ENCODE data around the gene DEFB121.
"Not testable (repeated sequence)": the region's sequence is repeated elsewhere in the genome, so short reads cannot be mapped to it uniquely, and the experiment has no call there.

DEFB121 gene, protein sequence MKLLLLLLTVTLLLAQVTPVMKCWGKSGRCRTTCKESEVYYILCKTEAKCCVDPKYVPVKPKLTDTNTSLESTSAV

DNA sequence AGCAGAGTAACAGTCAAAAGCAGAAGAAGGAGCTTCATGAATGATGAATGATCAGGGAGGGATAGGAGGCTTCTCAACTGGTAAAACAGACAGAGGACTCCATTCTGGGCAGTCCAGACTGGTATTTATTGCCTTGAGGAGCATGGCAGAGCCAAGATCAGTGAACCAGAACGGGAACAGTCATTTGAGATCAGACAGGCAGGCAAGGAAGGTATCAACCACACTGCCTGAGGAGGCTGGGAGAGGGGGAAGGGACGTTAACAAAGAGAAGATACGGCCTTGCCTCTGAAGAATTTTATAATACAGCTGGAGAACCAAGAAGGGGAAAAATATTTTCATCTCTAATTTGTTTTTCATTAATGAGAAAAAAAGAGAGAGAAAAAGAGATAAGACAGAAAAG, at the start of gene DEFB121:
DEFB121 (minus strand) TSS at position 101 of the 400 bp plus-strand sequence; CDS start at position 38, 63 bp downstream.
- DNase-seq, result no peak

DNA sequence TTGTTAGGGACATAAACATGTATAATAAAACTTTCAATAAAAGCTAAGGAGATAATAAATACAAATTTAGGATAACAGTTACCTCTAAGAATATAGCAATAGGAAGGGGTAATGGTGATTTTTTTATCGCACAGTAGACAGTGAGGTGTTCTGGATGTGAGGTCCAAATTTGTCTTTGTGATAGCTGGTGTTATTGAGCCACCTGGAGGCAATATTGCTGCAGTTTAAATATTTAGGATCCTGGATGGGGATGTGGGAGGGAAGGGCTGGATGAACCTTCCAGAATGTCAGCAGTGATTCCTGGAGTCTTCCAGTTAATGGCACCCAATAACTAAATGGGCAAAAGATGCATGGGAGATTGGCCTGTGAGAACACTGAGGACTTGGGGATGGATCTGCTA, 48.3 kb upstream of the DEFB121 start:
- DNase-seq, result no peak

- DNase-seq, result no peak
Measured at GRCh38 chr20:31452575-31452974, 46.6 kb upstream of the DEFB121 start.

DNA sequence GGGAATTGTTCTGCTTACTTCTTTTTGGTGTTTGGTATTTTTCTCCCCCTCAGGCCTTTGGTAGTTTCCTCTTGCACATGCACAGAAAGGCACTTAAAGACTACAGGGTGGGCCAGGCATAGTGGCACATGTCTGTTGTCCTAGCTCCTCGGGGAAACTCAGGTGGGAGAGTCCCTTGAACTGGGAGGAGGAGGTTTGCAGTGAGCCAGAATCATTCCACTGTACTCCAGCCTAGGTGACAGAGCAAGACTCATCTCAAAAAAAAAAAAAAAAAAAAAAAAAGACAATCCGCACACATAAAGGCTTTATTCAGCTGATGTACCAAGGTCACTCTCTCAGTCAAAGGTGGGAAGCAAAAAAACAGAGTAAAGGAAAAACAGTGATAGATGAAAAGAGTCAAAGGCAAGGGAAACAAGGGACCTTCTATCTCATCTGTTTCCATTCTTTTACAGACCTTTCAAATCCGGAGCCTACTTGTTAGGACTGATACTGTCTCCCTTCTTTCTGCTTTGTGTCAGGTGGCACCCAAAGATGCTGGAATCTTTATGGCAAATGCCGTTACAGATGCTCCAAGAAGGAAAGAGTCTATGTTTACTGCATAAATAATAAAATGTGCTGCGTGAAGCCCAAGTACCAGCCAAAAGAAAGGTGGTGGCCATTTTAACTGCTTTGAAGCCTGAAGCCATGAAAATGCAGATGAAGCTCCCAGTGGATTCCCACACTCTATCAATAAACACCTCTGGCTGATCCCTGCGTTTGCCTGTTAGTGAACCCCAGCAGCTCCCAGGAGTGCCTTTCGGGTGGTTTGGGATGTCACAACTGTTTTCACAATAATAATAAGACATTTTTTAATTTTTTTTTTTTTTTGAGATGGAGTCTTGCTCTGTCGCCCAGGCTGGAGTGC, 43.7 kb upstream of the DEFB121 start:
- no peak for DNase-seq

DNA sequence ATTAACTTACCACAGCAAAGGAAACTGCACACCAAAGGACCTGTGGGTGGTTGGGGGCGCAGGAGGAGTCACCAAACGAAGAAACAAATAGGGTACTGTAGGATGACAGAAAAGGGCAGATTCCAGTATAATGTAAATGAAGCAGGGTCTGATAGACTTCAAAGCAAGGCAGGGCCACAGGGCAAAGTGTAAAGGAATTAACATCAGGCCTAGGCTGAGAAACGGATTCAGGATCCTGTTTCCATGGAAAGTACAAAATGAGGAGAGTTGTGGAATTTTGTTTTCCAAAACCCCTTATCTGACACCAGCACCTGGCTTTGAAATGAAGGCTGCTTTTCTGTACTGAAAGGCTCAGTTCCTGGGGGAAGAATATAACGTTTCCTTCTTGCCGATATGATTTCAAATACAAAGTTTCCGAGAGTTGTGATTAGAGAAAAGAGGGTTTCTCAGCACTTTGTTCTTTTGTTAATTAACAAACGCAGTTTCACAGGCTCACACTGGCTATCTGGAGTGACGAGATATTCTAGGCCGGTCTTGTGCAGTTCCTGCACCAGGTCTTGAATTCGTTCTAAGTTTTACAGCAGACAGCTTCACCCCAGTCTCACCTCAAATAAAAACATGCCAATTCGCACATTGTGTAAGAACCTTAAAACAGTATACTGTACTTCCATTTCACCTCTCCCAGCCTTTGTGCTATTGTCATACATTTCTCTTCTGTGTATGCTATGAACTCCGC, 40.2 kb upstream of the DEFB121 start:
- DNase-seq, result no peak

- no peak for DNase-seq
Measured at GRCh38 chr20:31440012-31440659, 34.1 kb upstream of the DEFB121 start, which contains the start of gene DEFB123. DEFB123 (plus strand) TSS chr20:31440632; CDS start chr20:31440699, 67 bp downstream.

DNA sequence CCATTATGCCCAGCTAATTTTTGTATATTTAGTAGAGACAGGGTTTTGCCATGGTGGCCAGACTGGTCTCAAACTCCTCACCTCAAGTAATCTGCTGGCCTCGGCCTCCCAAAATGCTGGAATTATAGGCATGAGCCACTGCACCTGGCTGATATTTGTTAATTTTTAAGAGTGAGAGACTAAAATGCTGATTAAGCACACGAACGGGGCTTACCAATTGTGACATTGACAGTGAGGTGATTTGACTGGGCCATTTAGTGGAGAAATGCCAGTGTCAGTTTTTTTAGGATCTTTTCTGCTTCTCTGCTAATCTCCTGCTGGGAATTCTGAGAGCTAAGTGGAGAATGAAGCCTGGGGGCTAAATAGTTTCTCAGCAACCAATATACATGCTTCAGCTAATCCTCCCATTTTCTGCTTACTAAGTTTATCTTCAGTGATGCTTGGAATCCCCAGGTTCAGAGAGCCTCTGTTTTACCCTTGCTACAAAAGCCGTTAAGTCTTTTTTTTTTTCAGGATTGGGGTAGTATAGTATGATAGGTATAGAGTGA, 24.6 kb upstream of the DEFB121 start:
- no peak for DNase-seq

DNA sequence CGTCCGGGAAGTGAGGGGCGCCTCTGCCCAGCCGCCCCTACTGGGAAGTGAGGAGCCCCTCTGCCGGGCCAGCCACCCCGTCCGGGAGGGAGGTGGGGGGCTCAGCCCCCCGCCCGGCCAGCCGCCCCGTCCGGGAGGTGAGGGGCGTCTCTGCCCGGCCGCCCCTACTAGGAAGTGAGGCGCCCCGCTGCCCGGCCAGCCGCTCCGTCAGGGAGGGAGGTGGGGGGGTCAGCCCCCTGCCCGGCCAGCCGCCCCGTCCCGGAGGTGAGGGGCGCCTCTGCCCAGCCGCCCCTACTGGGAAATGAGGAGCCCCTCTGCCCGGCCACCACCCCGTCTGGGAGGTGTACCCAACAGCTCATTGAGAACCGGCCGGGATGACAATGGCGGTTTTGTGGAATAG, 21.6 kb upstream of the DEFB121 start:
- DNase-seq, result not testable (repeated sequence)

DNA sequence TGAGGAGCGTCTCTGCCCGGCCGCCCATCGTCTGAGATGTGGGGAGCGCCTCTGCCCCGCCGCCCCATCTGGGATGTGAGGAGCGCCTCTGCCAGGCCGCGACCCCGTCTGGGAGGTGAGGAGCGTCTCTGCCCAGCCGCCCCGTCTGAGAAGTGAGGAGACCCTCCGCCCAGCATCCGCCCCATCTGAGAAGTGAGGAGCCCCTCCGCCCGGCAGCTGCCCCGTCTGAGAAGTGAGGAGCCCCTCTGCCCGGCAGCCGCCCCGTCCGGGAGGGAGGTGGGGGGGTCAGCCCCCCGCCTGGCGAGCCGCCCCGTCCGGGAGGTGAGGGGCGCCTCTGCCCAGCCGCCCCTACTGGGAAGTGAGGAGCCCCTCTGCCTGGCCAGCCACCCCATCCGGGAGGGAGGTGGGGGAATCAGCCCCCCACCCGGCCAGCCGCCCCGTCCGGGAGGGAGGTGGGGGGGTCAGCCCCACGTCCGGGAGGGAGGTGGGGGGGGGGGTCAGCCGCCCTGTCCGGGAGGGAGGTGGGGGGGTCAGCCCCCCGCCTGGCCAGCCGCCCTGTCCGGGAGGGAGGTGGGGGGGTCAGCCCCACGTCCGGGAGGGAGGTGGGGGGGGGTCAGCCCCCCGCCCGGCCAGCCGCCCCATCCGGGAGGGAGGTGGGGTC, 21.0 kb upstream of the DEFB121 start:
- not testable (repeated sequence) for DNase-seq

GRCh38 chr20:31425797-31426196, 19.8 kb upstream of the DEFB121 start:
- DNase-seq, result no peak

GRCh38 chr20:31418307-31418706, 12.3 kb upstream of the DEFB121 start:
- no peak for DNase-seq

DNA sequence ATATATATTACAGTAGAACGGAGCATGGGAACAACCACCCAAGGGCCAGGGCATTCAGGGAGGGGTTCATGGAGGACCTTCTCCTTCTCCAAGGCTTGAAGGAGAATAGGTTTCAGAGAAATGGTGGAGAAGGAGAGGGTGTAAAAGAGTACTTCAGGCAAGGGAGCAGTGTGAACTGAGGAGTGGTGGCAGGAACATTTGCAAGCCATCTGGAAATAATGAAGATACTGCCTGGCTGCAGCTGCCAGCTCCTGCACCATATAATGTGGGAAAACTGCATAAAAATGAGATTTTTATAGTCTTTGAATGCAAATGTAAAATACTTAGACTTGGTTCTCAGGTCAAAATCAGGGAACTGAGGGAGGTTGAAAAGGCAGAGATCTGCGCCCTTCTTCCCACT, 9.6 kb upstream of the DEFB121 start:
- DNase-seq, result no peak

GRCh38 chr20:31414381-31414780, 8.4 kb upstream of the DEFB121 start:
- no peak for DNase-seq

DNA sequence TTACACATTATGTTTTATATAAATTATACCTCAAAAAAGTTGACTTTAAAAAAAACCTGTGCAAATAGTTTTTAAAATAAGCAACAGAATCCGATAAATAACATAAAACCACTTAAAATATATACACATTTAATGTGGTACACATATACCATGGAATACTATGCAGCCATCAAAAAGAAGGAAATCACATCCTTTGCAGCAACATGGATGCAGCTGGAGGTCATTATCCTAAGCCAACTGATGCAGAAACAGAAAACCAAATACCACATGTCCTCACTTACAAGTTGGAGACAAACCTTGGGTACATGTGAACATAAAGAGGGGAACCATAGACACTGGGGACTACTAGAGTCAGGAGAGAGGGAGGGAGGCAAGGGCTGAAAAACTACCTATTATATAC, 4.0 kb upstream of the DEFB121 start:
- DNase-seq, result no peak

DNA sequence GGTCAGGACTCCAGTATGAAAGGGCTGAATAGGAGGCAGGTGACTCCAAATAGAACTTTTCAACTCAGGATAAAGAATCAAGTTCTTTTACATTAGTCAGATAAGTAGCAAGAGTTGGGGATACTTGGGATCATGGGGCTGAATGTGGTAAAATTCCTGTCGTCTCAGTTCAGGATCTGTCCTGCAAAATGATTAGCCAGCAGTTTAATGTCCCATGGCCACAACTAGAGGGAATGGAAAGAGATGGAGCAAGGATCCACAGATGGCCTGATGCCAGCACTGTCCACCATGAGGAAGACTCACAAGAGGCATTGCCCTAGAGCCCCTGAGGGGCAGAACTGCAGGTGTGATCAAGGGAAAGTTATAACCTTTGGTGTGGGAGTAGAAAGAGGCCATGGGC, 2.1 kb downstream of the DEFB121 start:
- no peak for DNase-seq

- DNase-seq, result no peak
Measured at GRCh38 chr20:31394900-31395299, 11.1 kb downstream of the DEFB121 start.

GRCh38 chr20:31392836-31393235, 13.2 kb downstream of the DEFB121 start:
- no peak for DNase-seq

GRCh38 chr20:31390490-31390889, 15.5 kb downstream of the DEFB121 start, which contains the start of gene DEFB119:
DEFB119 (minus strand) TSS chr20:31390590; CDS start chr20:31390483, 107 bp downstream.
- no peak for DNase-seq

GRCh38 chr20:31374346-31374745, 31.7 kb downstream of the DEFB121 start:
- DNase-seq, result no peak

DNA sequence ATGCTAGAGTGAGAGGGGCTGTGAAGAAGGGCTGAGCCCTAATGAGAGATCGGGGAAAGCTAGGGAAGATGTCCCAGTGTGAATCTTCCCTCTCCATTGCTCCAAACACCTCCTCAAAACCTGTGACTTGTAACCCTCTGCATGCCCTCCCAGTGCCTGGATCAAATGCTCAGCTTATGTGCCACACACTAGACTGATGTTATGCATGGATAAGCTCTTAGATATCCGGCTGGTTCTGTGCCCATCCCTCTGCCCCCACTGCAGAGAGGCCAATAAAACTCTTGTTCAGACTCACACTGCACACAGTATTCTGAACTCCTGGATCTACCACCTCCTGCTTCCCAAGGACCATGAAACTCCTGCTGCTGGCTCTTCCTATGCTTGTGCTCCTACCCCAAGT, 37.7 kb downstream of the DEFB121 start, which contains the start of gene DEFB118:
DEFB118 (plus strand) TSS at position 301 of the 400 bp plus-strand sequence; CDS start at position 351, 50 bp downstream.
- DNase-seq, result no peak

DNA sequence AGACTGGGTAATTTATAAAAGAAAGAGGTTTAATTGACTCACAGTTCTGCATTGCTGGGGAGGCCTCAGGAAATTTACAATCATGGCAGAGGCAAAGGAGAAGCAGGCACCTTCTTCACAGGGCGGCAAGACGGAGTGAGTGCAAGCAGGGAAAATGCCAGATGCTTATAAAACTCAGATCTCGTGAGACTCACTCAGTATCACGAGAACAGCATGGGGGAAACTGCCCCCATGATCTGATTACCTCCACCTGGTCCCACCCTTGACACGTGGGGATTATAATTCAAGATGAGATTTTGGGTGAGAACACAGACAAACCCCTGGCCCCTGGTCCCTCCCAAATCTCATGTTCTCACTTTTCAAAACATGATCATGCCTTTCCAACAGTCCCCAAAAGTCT, 41.7 kb downstream of the DEFB121 start:
- not testable (repeated sequence) for DNase-seq

GRCh38 chr20:31363295-31363694, 42.7 kb downstream of the DEFB121 start:
- DNase-seq, result no peak

All from NCI-H524 (cell line).